GM21529 (cell line): ENCODE results near the gene MPPE1.
"Not testable (repeated sequence)": the region's sequence is repeated elsewhere in the genome, so short reads cannot be mapped to it uniquely, and the experiment has no call there.

Experiments
- ATAC-seq: cut with Tn5 transposase; IDR thresholded peaks from one replicate; pipeline ENCODE4 v1.9.1; 2021; ENCODE audit not compliant: unreplicated experiment

Gene MPPE1

DNA sequence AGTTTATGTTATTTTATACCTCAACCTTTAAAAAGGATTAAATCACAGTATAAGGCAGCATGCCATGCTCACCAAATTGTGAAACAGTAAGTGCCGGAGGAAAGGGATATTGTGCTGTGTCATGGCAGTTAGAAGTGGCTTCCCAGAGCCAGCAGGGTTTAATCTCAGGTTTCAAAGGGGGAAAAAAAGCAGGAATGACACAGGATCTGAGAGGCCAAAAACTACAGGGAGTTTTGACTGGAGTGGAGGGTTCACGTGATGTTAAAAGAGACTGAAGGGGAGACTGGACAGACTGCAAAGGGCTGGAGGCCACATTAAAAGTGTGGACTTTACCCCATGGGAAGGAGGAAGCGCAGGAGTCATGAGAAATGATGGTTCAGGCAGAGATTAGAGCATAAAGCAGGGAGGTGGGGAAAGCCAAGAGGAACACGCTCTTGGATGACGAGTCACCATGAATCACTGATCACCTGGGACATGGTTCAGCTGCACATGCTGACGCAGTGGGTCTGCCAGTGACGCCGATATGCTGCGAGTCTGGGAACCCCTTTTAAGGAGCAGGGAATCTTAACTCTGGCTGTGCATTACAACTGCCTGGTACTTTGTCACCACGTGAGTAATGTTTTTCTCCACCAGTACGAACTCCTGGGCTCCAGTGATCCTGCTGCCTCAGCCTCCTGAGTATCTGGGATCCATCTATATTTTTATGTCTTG is 50.8 kb downstream of the MPPE1 start:
- no peak for ATAC-seq

DNA sequence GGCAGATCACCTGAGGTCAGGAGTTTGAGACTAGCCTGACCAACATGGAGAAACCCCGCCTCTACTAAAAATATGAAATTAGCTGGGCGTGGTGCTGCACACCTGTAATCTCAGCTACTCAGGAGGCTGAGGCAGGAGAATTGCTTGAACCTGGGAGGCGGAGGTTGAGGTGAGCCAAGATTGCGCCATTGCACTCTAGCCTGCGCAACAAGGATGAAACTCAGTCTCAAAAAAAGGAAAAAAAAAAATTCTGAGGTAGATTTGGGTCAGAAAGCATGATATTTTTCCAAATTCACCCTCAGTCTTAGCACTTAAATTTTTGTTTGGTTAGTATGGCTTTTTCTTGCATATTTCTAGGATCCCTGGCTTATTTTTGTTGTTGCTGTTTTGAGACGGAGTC is 53.6 kb downstream of the MPPE1 start:
- not testable (repeated sequence) for ATAC-seq

DNA sequence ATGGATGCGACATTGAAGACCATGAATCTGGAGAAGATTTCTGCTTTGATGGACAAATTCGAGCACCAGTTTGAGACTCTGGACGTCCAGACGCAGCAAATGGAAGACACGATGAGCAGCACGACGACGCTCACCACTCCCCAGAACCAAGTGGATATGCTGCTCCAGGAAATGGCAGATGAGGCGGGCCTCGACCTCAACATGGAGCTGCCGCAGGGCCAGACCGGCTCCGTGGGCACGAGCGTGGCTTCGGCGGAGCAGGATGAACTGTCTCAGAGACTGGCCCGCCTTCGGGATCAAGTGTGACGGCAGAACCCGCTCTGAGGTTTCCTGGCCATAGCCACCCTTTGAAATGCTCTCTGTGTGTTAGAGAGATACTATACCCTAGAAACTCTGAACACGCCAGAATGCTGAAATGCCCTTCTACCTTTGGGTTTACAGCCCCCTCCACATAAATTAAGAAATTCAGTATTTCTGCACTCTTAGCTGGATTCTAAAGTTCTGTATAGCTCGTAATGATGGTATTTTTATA is 56.2 kb downstream of the MPPE1 start:
- ATAC-seq = peak; percentile 37

DNA sequence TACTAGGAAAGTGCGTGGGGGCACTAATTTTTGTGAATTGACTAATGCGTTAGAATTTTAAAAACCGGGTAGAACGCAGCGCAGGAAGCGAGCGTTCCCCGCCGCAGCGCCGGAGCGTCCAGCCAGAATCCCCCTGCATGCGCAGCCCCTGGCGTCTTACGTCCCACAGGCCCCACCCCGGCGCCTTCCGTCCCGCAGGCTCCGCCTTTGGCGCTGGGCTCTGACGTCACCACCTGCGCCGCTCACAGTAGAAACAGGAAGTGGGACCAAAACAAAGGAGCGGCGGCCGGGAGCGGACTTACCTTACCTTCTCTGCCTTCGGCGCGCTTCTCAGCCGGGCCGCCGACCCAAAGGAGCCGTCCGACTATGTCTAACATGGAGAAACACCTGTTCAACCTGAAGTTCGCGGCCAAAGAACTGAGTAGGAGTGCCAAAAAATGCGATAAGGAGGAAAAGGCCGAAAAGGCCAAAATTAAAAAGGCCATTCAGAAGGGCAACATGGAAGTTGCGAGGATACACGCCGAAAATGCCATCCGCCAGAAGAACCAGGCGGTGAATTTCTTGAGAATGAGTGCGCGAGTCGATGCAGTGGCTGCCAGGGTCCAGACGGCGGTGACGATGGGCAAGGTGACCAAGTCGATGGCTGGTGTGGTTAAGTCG is 56.8 kb downstream of the MPPE1 start, which contains the start of gene CHMP1B:
Gene CHMP1B (plus strand): TSS at position 268 of the 660 bp plus-strand sequence. CDS start 99 bp downstream, at position 367.
- peak; percentile 92 for ATAC-seq

DNA sequence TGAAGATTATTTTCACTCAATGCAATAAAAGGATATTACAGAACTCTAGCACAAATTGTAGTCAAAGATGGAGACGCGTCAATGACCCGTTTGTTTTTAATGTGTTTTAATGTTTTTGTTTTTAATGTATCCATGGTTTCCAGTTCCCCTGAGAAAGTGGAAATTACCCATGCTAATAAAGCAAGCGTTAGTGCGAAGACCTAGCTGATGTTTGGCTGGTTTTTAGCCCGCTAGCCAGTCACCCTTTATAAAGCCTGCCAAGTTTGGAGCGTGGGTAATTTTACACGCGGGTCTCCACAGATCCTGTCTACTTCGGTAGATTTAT is 57.3 kb downstream of the MPPE1 start:
- ATAC-seq = peak; percentile 24

DNA sequence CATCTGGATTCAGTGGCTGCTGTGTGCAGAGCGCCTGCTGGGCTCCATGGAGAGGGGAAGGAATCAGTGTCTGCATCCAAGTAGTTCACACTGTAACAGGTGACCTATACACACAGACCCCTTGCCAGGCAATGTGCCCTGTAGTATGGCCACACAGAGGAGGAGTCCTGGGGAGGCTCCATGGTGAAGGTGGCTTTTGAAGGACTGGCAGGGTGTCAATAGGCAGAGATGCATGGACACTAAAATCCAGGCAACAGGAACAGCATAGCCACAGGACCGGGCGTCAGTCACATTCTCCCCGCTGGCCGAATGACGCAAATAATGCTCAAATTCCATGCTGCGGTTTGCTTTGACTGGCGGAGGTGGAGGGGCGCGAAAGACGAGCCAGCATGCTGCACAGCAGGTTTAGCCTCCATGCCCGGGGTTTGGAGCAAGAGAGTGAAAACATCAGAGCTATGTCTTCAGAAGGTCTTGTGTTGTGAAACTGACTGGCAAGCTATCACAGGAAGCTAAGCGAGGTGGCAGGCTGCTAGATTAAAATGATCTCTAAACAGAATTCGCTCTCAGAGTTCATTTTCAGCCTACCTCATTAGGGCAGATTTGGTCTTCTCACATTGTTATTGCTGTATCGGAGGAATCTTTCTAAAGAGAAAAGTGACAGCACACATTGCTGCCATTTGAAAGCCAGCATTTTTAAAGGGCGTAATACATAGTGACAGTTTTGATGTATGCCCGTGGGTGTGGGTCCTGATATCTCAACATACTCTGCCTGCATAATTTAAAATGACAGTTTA is 58.1 kb downstream of the MPPE1 start:
- ATAC-seq = no peak

DNA sequence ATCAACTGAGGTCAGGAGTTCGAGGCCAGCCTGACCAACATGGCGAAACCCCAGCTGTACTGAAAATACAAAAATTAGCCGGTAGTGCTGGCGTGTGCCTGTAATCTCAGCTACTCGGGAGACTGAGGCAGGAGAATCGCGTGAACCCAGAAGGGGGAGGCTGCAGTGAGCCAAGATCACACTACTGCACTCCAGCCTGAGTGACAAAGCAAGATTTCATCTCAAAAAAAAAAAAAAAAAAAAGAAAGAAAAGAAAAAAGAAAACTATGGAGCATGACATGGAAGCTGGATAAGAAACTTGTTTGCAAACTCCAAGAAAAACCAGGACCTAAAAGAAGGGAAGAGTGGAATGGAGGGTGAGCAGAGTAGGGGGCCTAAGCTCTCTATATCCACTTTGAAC is 58.8 kb downstream of the MPPE1 start:
- ATAC-seq = no peak

DNA sequence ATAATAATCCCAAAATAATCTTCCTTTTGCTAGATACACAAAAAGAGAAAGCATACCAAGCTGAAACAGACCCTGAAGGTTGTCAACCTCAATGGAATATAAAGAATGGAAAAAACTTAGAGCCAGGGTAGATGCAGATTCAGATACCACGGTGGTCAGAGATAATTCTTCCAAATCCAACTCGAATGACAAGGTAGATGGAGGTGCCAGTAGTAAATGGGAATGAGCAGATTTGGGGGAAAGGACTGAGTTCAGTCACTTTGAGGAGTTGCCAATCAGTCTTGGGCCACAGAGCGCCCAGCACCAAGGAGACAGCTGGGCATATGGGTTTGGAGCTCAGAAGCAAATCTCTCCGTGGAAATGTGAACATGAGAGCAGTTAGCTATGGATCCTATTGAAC is 60.3 kb downstream of the MPPE1 start:
- ATAC-seq = no peak

DNA sequence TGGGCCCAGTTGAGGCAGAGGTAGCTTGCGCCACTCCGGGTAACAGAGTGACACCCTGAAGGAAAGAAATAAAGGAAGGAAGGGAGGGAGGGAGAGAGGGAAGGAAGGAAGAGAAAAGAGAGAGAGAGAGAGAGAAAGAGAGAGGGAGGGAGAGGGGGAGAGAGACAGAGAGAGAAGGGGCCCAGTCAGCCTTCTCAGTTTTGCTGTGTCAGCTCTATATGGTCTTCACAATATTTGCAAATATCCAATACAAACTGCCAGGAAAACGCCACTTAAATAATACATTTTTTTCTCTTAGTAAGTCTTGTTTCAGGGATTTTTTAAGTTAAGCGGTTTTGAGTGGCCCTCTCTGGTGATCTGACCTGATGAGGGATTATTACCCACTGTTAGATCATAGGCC is 62.5 kb downstream of the MPPE1 start:
- ATAC-seq = no peak

DNA sequence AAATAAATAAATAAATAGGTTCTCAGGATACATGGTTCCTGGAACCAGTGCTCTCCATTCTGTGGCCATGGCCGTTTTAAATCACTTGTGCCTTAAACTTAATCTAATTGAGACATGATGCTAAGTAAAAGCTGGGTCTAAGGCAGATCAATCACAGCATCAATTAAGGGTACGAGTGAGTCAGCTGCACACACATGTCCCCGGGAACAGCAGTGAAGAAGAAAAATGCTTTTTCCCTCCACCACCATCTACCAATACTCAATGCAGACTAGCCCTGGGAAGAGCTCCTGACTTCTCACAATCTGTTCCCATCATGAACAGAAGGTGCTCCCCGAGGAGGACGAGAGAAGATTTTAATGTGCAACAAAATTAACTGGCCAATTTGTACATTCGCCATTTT is 63.7 kb downstream of the MPPE1 start:
- no peak for ATAC-seq

DNA sequence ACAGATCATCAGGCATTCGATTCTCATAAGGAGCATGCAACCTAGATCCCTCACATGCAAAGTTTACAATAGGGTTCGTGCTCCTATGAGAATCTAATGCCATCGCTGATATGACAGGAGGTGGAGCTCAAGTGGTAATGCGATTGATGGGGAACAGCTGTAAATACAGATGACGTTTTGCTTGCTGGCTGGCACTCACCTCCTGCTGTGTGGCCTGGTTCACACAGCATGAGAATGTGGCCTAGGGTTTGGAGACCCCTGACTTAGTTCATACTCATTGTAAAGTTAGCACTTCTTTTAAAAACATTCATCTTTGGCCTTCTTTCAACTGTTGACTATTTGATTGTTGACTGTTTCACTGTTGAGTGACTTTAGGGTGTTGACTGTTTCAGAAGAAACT is 65.6 kb downstream of the MPPE1 start:
- no peak for ATAC-seq

DNA sequence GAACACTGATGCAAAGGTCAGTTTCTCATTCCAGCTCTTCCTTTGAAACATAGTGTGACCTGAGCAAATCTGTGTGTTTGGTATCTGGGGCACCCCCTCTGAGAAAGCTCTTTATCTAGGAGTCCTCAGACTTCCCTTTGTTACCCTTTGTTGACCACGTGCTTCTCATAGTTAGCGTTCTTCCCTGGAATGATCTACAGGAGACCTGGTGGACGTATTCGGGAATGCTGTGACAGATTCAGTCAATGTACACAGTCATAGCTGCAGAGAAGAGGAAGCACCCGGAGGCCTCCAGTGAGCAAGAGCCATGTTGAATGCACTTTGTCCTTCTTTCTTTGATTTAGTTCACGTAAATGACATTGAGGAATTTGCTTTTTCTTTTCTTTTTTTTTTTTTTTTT is 67.6 kb downstream of the MPPE1 start:
- ATAC-seq = no peak

DNA sequence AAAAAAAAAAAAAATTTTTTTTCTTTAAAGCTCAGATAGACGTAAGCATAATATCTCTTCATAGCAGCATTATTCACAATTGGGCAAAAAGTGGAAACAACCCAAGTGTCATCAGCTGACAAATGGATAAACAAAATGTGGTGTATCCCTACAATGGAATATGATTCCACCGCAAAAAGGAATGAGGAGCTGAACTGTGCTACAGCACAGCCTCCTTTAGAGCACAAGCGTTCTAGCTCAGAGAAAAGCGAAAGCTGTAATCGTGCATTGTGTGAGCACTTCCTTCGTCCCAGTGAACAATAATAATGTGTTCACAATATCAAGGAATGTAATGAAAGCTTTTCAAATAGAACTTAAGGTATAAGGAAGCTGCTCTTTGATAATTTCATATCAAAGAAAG is 68.6 kb downstream of the MPPE1 start:
- no peak for ATAC-seq

DNA sequence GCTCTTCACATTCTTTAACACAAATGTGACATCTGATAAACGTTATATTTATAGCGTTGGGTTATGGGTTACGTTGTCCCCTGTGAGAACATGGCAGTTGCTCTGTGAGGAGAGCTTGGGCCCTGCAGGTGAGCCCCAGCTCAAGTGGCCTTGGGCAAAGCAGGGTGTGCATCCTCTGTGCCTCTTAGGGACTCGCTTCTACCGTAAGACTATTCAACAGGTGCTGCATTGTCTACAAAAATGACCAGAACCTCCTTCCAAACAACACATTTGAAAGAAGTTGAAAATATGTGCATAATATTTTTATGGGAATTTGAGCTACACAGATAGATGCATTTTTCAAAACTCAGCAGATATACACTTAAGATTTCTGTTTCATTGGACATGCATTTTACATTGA is 73.3 kb downstream of the MPPE1 start:
- no peak for ATAC-seq
